Activated T-helper 1 cell treated with anti-CD3 and anti-CD28 coated beads, Interleukin-2, amount 50 U/mL, for 16 hours (primary cell): ENCODE measurements around the gene PFKM.

ENCODE experiments used
- DNase-seq, 2 donors: peaks; one replicate each; pipeline ENCODE4 v3.0.0-alpha.2; 2020; ENCODE audit warnings: low read depth in 1 of 2, low spot score in 1 of 2

PFKM gene

GRCh38 chr12:48156652-48157017 lies 37.5 kb downstream of the PFKM start:
- DNase-seq = no peak

- peak; percentile 99 for DNase-seq
Measured at GRCh38 chr12:48157018-48157888, 38.1 kb downstream of the PFKM start, which contains the start of gene ASB8. ASB8 (minus strand) TSS chr12:48157515; CDS start chr12:48153496, 4,019 bp downstream.

GRCh38 chr12:48157889-48158370 lies 38.8 kb downstream of the PFKM start:
- no peak for DNase-seq

GRCh38 chr12:48160046-48160445 lies 40.9 kb downstream of the PFKM start:
- no peak for DNase-seq

GRCh38 chr12:48160807-48161206 lies 41.6 kb downstream of the PFKM start:
- DNase-seq = no peak

GRCh38 chr12:48163150-48163747 lies 44.1 kb downstream of the PFKM start:
- DNase-seq = no peak

- no peak for DNase-seq
Measured at GRCh38 chr12:48164451-48164850, 45.3 kb downstream of the PFKM start.

GRCh38 chr12:48165089-48165981 lies 46.2 kb downstream of the PFKM start:
- no peak for DNase-seq

- DNase-seq = no peak
Measured at GRCh38 chr12:48169011-48169410, 49.8 kb downstream of the PFKM start.

GRCh38 chr12:48175613-48176416 lies 56.7 kb downstream of the PFKM start:
- no peak for DNase-seq

GRCh38 chr12:48176417-48176751 lies 57.2 kb downstream of the PFKM start:
- no peak for DNase-seq

GRCh38 chr12:48177982-48178381 lies 58.8 kb downstream of the PFKM start:
- no peak for DNase-seq

- no peak for DNase-seq
Measured at GRCh38 chr12:48179466-48179865, 60.3 kb downstream of the PFKM start.

GRCh38 chr12:48180424-48180823 lies 61.3 kb downstream of the PFKM start:
- DNase-seq = no peak

- no peak for DNase-seq
Measured at GRCh38 chr12:48180857-48181495, 61.8 kb downstream of the PFKM start.

- DNase-seq = no peak
Measured at GRCh38 chr12:48182631-48183030, 63.5 kb downstream of the PFKM start.

GRCh38 chr12:48183091-48183875 lies 64.1 kb downstream of the PFKM start, which contains the start of gene CCDC184:
CCDC184 (plus strand) TSS chr12:48183644; CDS start chr12:48184123, 479 bp downstream.
- peak; percentile 52 to 62 for DNase-seq

- peak in 1 of 2 donors; percentile 7 for DNase-seq
Measured at GRCh38 chr12:48183876-48184548, 64.8 kb downstream of the PFKM start.

GRCh38 chr12:48184549-48184922 lies 65.4 kb downstream of the PFKM start:
- DNase-seq = no peak
